ENCODE data around the gene ARAP1. TPM values are rescaled to one million over a fixed set of nuclear protein-coding genes. Genes with fewer than 3 reads are reported as not detected.

Gene ARAP1
- total RNA-seq, 4 donors from 2014 or later = 90.3 to 146 (median 122) TPM

DNA sequence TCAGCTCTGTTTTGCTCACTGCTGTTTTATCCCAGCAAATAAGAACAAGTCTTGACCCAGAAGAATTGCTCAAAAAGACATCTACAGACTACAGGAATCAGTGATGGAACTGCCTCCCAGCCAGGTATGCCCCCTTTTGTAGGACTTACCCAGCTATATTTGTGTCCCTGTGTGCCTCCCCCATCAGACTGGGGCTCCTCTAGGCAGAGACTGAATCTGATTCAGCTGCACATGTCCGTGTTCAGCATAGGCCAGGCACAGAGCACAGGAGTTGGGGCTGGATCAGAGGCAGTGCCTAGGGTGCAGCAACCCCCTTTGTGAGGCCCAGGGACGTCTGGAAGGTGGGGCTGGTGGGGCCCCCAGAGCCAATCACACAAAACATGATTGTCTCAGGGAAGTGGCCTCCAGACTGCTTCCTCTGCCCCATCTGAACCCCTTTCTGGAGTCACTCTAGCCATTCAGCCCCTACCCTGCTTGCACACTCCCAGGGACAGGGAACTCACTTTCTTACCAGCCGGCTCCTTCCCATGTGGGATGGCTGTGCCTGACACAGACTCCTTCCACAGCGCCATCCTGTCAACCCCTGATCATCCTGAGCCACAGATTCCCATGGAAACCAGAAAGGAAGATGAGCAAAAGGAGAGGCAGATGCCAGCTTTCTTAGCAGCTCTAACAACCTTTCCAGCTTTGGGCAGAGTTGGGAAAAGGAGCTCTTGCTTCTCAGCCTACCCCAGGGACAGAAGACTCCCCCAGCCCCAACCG is 102.8 kb downstream of the ARAP1 start:
- Histone ChIP-seq H3K27ac (no peak overlapping the region), H3K27me3 (no peaks in the 10 kb centered on the region), H3K4me1 (no peaks in the 10 kb centered on the region), H3K4me3 (replicated peaks in 1 of 3) (no peak overlapping the region), H3K36me3 (no peaks in the 10 kb centered on the region), H3K9me3 (no peaks in the 10 kb centered on the region)
- WGBS, 2 donors = 85 to 89% methylated on average over 4 to 5 of the region's 5 CpGs
- TF ChIP-seq POLR2A (IDR thresholded peaks at IDR 0.05) = no peak
- TF ChIP-seq, protein P1, sequence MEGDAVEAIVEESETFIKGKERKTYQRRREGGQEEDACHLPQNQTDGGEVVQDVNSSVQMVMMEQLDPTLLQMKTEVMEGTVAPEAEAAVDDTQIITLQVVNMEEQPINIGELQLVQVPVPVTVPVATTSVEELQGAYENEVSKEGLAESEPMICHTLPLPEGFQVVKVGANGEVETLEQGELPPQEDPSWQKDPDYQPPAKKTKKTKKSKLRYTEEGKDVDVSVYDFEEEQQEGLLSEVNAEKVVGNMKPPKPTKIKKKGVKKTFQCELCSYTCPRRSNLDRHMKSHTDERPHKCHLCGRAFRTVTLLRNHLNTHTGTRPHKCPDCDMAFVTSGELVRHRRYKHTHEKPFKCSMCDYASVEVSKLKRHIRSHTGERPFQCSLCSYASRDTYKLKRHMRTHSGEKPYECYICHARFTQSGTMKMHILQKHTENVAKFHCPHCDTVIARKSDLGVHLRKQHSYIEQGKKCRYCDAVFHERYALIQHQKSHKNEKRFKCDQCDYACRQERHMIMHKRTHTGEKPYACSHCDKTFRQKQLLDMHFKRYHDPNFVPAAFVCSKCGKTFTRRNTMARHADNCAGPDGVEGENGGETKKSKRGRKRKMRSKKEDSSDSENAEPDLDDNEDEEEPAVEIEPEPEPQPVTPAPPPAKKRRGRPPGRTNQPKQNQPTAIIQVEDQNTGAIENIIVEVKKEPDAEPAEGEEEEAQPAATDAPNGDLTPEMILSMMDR (IDR thresholded peaks at IDR 0.05) = no peak
- no peak for DNase-seq
- intact Hi-C loops (cut with DNase I) = loop anchor here (10.0 kb wide), 1 partner anchor 175 kb away; no protein-coding TSS in a partner anchor

DNA sequence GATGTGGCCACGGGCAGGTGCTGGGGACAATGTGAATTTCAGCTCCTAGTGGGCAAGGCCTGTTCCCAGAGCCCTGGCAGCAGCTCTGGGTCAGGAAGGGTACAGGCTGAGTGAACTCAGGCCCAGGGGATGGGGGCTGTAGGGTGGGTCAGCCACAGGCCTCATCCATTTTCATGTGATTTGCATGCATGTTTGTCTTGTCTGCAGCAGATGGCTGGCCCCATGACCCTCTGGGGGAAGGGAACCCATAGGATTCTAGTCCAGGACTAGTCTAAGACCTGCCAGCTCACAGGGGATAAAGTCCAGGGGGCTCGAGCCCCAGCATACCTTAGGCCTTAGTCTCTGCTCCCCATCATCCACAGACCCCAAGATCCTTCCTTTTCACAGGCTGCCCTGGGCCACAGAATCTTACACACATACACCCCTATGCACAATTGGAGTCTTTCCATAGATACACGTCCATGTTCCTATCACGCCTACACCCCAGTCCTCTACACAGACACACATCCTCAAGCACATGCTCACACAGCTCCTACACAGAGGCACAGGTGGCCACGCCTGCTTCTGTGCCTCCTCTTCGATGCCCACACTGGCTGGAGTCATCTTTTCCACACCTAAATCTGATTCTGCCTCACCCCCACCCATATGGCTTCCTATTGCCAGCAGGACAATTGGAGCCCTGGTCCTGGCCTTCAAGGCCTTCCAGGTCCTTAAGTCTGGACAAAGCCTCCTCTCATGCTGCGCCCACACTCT is 103.6 kb downstream of the ARAP1 start:
- DNase-seq = no peak
- Histone ChIP-seq H3K27ac (no peak overlapping the region), H3K4me3 (replicated peaks in 1 of 3) (no peak overlapping the region), H3K4me1 (peaks cover 0 to under 1% of the 10 kb centered on the region in 2 donors), H3K9me3 (no peaks in the 10 kb centered on the region), H3K36me3 (no peaks in the 10 kb centered on the region), H3K27me3 (no peaks in the 10 kb centered on the region)
- 81 to 94% methylated on average over 6 to 7 of the region's 7 CpGs for WGBS, 2 donors
- intact Hi-C loops (cut with DNase I) = loop anchor here (10.0 kb wide), 1 partner anchor 174 kb away; no protein-coding TSS in a partner anchor
- TF ChIP-seq, protein P1 (IDR thresholded peaks at IDR 0.05) = no peak
- TF ChIP-seq POLR2A (IDR thresholded peaks at IDR 0.05) = no peak

DNA sequence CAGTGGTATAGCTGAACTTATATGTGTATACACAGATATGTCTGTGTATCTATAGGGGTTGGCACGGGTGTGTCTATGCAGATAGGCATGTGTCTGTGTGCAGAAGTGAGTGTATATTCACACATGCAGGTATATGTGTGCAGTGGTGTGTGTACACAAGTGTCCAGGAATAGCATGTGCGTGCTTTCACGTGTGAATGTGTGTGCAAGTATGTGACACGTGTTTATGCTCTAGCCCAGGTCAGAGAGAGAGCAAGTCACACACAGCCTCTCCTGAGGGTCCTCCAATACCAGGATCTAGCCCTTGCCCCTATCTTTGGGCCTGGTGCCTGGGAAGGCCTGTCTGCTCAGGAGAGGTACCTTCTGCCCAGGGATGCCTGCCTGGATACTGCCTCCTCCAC is 104.3 kb downstream of the ARAP1 start:
- Histone ChIP-seq H3K4me3 (replicated peaks in 1 of 3) (no peak overlapping the region), H3K27me3 (no peaks in the 10 kb centered on the region), H3K27ac (no peak overlapping the region), H3K9me3 (no peaks in the 10 kb centered on the region), H3K36me3 (no peaks in the 10 kb centered on the region), H3K4me1 (peaks cover 4 to 5% of the 10 kb centered on the region in 2 donors)
- no peak for DNase-seq
- TF ChIP-seq, protein P1 (IDR thresholded peaks at IDR 0.05) = no peak
- no peak for TF ChIP-seq POLR2A (IDR thresholded peaks at IDR 0.05)
- intact Hi-C loops (cut with DNase I) = loop anchor here (10.0 kb wide), 1 partner anchor 173 kb away; no protein-coding TSS in a partner anchor
- WGBS, 2 donors = 84 to 90% methylated on average over 4 of the region's 4 CpGs

DNA sequence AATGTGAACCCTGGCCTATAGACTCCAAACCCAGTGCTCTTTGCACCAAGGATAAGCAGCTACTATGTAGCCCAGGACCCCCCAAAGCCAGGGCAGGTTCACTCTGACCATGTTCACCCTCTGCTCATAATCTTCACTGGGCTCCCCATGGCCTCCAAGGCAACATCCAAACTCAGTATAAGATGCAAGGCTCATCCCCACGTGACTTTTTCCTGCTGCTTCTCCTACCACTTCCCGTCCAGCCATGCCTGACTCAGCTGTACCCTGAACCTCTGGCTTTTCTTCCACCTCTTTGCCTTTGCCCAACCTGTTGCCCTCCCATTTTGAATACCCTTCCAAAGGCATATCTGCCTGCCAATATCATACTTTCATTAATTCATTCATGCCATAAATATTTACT is 105.7 kb downstream of the ARAP1 start:
- Histone ChIP-seq H3K27me3 (no peaks in the 10 kb centered on the region), H3K4me1 (peaks cover 11% of the 10 kb centered on the region in 2 donors), H3K27ac (no peak overlapping the region), H3K36me3 (no peaks in the 10 kb centered on the region), H3K4me3 (replicated peaks in 1 of 3) (no peak overlapping the region), H3K9me3 (no peaks in the 10 kb centered on the region)
- no peak for TF ChIP-seq POLR2A (IDR thresholded peaks at IDR 0.05)
- TF ChIP-seq, protein P1 (IDR thresholded peaks at IDR 0.05) = no peak
- DNase-seq = no peak
- intact Hi-C loops (cut with DNase I) = loop anchor here (10.0 kb wide), 1 partner anchor 172 kb away; no protein-coding TSS in a partner anchor
- 70 to 78% methylated on average over 2 of the region's 2 CpGs for WGBS, 2 donors
